B cell (primary cell): ENCODE measurements around the gene DOCK1. TPM values are rescaled to one million over a fixed set of nuclear protein-coding genes. Genes with fewer than 3 reads are reported as not detected.

Experiments used
- ATAC-seq: fragments of 200-7000 bp; cut with Tn5 transposase; one replicate; pipeline ENCODE4 v1.10.0; 2021; ENCODE audit warnings: low read depth, mild to moderate bottlenecking, moderate number of reproducible peaks, moderate library complexity
- CTCF ChIA-PET: fragments of 350-600 bp; sonication (Branson Sonifier 250); formaldehyde crosslinking; loops from one replicate; lab custom pipeline; 2021; ENCODE audit warnings: antibody characterized with exemption, inconsistent platforms; lab: Charles Lee
- POLR2A ChIA-PET: fragments of 350-600 bp; sonication (Branson Sonifier 250); formaldehyde crosslinking; loops from one replicate; lab custom pipeline; 2021; ENCODE audit warnings: antibody characterized with exemption; lab: Charles Lee
- DNase-seq: peaks from one replicate; pipeline ENCODE4 v3.0.0; 2013
- H2AFZ ChIP-seq: 2 replicates; pipeline ENCODE4 v1.6.1; 2012; ENCODE audit warnings: mild to moderate bottlenecking, low read depth, low read length; ENCODE audit not compliant: insufficient read depth, poor library complexity, severe bottlenecking
- H3K27ac ChIP-seq, 2 donors: 1 replicate in 1 of 2; 2 replicates in 1 of 2; pipeline ENCODE4 v1.5.1; 2012 to 2013; ENCODE audit warnings: low read length in 2 of 2, mild to moderate bottlenecking in 2 of 2, moderate library complexity in 1 of 2
- H3K27me3 ChIP-seq, 4 experiments: fragments of 200-600 bp in 1 of 4; sonication (generic) in 1 of 4; replicated peaks in 1 of 4; 1 replicate in 2 of 4; 2 replicates in 2 of 4; pipeline versions ENCODE4 v1.6.1 to v1.7.0; 2013 to 2016; ENCODE audit warnings: low read length in 3 of 4, mild to moderate bottlenecking in 2 of 4, mixed read lengths in 1 of 4, moderate library complexity in 1 of 4; ENCODE audit not compliant: insufficient read depth in 4 of 4, control insufficient read depth in 3 of 4; ENCODE audit errors: control extremely low read depth in 1 of 4
- H3K36me3 ChIP-seq, 2 experiments: replicated peaks in 1 of 2; 1 replicate in 1 of 2; 2 replicates in 1 of 2; pipeline versions ENCODE4 v1.6.1 to v1.7.1; 2013; ENCODE audit warnings: low read length in 1 of 2; ENCODE audit not compliant: insufficient read depth in 2 of 2, control insufficient read depth in 1 of 2; ENCODE audit errors: control extremely low read depth in 1 of 2, extremely low read depth in 1 of 2
- H3K4me1 ChIP-seq, 2 donors: fragments of 200-600 bp in 1 of 2; sonication (generic) in 1 of 2; 1 replicate in 1 of 2; 2 replicates in 1 of 2; pipeline versions ENCODE4 v1.5.1 to v1.6.1; 2013 to 2017; ENCODE audit warnings: low read length in 2 of 2; ENCODE audit not compliant: control insufficient read depth in 2 of 2, insufficient read depth in 2 of 2
- H3K4me2 ChIP-seq: replicated peaks from 2 replicates; pipeline ENCODE3; 2012; ENCODE audit warnings: mild to moderate bottlenecking, low read depth, low read length; ENCODE audit not compliant: poor library complexity, severe bottlenecking
- H3K4me3 ChIP-seq, 5 experiments: fragments of 200-600 bp in 1 of 5; sonication (generic) in 1 of 5; 1 replicate in 3 of 5; 2 replicates in 2 of 5; pipeline versions ENCODE4 v1.5.1 to v1.7.0; 2011 to 2016; ENCODE audit warnings: low read length in 4 of 5, mild to moderate bottlenecking in 4 of 5, low read depth in 2 of 5, control low read depth in 1 of 5, moderate library complexity in 1 of 5; ENCODE audit not compliant: insufficient read depth in 1 of 5; ENCODE audit errors: control extremely low read depth in 1 of 5, extremely low read depth in 1 of 5
- H3K79me2 ChIP-seq: fragments of 200-600 bp; sonication (generic); one replicate; pipeline ENCODE4 v1.6.0; 2016; ENCODE audit warnings: low read length; ENCODE audit not compliant: control insufficient read depth, insufficient read depth
- H3K9ac ChIP-seq: fragments of 200-600 bp; sonication (generic); 2 replicates; pipeline ENCODE4 v1.6.1; 2017; ENCODE audit warnings: mild to moderate bottlenecking, low read length, moderate library complexity
- H3K9me3 ChIP-seq, 3 donors: one replicate each; pipeline versions ENCODE4 v1.6.1 to v1.7.1; 2013; ENCODE audit warnings: low read length in 2 of 3; ENCODE audit not compliant: control insufficient read depth in 2 of 3, insufficient read depth in 1 of 3; ENCODE audit errors: control extremely low read depth in 1 of 3
- H4K20me1 ChIP-seq: 2 replicates; pipeline ENCODE4 v1.6.0; 2012; ENCODE audit warnings: mild to moderate bottlenecking, low read length; ENCODE audit not compliant: insufficient read depth, control insufficient read depth, poor library complexity, severe bottlenecking
- H3K27ac Mint-ChIP-seq: one replicate; pipeline ENCODE4 v1.8.0; 2021; ENCODE audit warnings: mixed read lengths
- H3K27me3 Mint-ChIP-seq: one replicate; pipeline ENCODE4 v1.8.0; 2021; ENCODE audit warnings: mixed read lengths
- H3K4me1 Mint-ChIP-seq: one replicate; pipeline ENCODE4 v1.8.0; 2021; ENCODE audit warnings: mixed read lengths
- H3K4me3 Mint-ChIP-seq: one replicate; pipeline ENCODE4 v1.8.0; 2021; ENCODE audit warnings: mixed read lengths
- H3K9me3 Mint-ChIP-seq: one replicate; pipeline ENCODE4 v1.8.0; 2022; ENCODE audit warnings: mixed read lengths; ENCODE audit not compliant: insufficient read depth
- CTCF ChIP-seq: fragments of 200-600 bp; IDR thresholded peaks from one replicate; pipeline ENCODE4 v1.8.0; 2022; ENCODE audit warnings: antibody characterized with exemption, mild to moderate bottlenecking
- EZH2 ChIP-seq: IDR thresholded peaks from 2 replicates; pipeline ENCODE4 v1.6.1; 2012; ENCODE audit warnings: borderline replicate concordance, low read depth, mild to moderate bottlenecking, moderate library complexity, low read length; ENCODE audit not compliant: insufficient read depth, poor library complexity, severe bottlenecking
- WGBS: methylation state at CpG from one replicate; pipeline ENCODE4 v1.1.5; 2013; ENCODE audit warnings: missing lambda C conversion rate; ENCODE audit not compliant: insufficient coverage; 5-methylcytosine and 5-hydroxymethylcytosine counted together
- intact Hi-C: fragments of 100-400 bp; cut with micrococcal nuclease; formaldehyde crosslinking; loops from one replicate; pipeline ENCODE4 v1.10.0; 2022
- polyA plus RNA-seq: library from polyadenylated mRNA; depleted of rRNA; stranded (reverse); fragments of >200 nt; gene quantifications from 2 replicates; pipeline ENCODE4 v1.2.3, GENCODE V29; 2012
- total RNA-seq, 2 donors: library from RNA; stranded (reverse); fragments of 120-200 nt in 1 of 2; gene quantifications; 1 replicate in 1 of 2; 2 replicates in 1 of 2; pipeline versions ENCODE4 v1.2.3 to v1.2.4, GENCODE V29; 2013 to 2022

Gene DOCK1
- total and polyA plus RNA-seq, 2 donors (not counting 1 experiment from before 2014, with no cell fraction given) = not detected

DNA sequence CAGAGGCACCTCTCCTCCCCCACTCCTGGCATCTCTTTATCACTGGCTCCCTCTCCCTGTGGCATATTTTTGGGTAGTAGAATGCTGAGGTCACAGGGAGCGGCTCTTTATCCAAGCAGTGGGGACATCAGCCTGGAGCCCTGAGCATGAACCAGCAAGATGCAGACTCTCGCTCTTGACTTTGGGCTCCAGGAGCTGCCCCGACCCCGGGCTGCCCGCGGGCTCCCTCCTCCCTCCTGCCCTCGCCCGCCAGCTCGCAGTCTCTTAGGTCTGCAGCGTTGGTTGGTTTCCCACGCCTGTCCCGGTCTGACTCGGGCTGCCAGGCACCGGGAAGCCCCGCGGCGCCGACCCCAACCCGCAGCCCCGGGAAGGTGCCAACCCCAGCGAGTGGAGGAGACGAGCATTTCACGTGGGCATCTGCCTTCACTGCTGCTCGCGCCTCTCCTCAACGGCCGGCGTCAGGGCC, 289.8 kb downstream of the DOCK1 start:
- no peak for TF ChIP-seq CTCF
- TF ChIP-seq EZH2 = no peak
- Histone ChIP-seq H3K4me1 (no peaks in the 10 kb centered on the region), H3K4me3 (no peak overlapping the region), H2AFZ (no peak overlapping the region), H3K9ac (no peak overlapping the region), H3K36me3 (no peaks in the 10 kb centered on the region), H4K20me1 (no peaks in the 10 kb centered on the region), H3K79me2 (no peaks in the 10 kb centered on the region), H3K4me2 (no peak overlapping the region), H3K27ac (no peak overlapping the region), H3K9me3 (no peaks in the 10 kb centered on the region), H3K27me3 (peaks cover 0 to 8% (median 1%) of the 10 kb centered on the region in 4 experiments)
- DNase-seq (no peak), ATAC-seq (no peak)
- Mint-ChIP-seq H3K27ac (no peak overlapping the region), H3K27me3 (peaks cover 31% of the 10 kb centered on the region), H3K4me1 (no peaks in the 10 kb centered on the region), H3K4me3 (no peak overlapping the region), H3K9me3 (no peaks in the 10 kb centered on the region)
- ChIA-PET CTCF (no interaction called here), POLR2A (no interaction called here)
- intact Hi-C loops = no loop called here
- WGBS = 9% methylated on average over 27 of the region's 28 CpGs

- H3K27me3 Mint-ChIP-seq = peaks cover 31% of the 10 kb centered on the region
- DNase-seq = no peak
- no peaks in the 10 kb centered on the region for H3K4me1 ChIP-seq
- H3K4me3 Mint-ChIP-seq = no peak overlapping the region
- no peaks in the 10 kb centered on the region for H3K4me1 Mint-ChIP-seq
- CTCF ChIA-PET = no interaction called here
- no peaks in the 10 kb centered on the region for H3K9me3 ChIP-seq
- no peak for TF ChIP-seq EZH2
- peaks cover 0 to 8% (median 1%) of the 10 kb centered on the region in 4 experiments for H3K27me3 ChIP-seq
- POLR2A ChIA-PET = no interaction called here
- WGBS = 5% methylated on average over 91 of the region's 91 CpGs
- ATAC-seq = no peak
- no peak overlapping the region for H3K27ac ChIP-seq
- H2AFZ ChIP-seq = no peak overlapping the region
- no peaks in the 10 kb centered on the region for H4K20me1 ChIP-seq
- H3K4me2 ChIP-seq = no peak overlapping the region
- no peaks in the 10 kb centered on the region for H3K79me2 ChIP-seq
- no peak overlapping the region for H3K4me3 ChIP-seq
- no peak overlapping the region for H3K9ac ChIP-seq
- no peaks in the 10 kb centered on the region for H3K36me3 ChIP-seq
- intact Hi-C loops = no loop called here
- no peaks in the 10 kb centered on the region for H3K9me3 Mint-ChIP-seq
- H3K27ac Mint-ChIP-seq = no peak overlapping the region
Observed at GRCh38 chr10:127195571-127196281, 290.5 kb downstream of the DOCK1 start.
